ENCODE measurements around the gene FGFR3. TPM values are rescaled to one million over a fixed set of nuclear protein-coding genes. Genes with fewer than 3 reads are reported as not detected.

FGFR3 gene
- total RNA-seq, 5 donors from 2014 or later (not counting 1 experiment from before 2014, with no cell fraction given): 0.70 to 0.91 (median 0.90) TPM; not detected in 2

DNA sequence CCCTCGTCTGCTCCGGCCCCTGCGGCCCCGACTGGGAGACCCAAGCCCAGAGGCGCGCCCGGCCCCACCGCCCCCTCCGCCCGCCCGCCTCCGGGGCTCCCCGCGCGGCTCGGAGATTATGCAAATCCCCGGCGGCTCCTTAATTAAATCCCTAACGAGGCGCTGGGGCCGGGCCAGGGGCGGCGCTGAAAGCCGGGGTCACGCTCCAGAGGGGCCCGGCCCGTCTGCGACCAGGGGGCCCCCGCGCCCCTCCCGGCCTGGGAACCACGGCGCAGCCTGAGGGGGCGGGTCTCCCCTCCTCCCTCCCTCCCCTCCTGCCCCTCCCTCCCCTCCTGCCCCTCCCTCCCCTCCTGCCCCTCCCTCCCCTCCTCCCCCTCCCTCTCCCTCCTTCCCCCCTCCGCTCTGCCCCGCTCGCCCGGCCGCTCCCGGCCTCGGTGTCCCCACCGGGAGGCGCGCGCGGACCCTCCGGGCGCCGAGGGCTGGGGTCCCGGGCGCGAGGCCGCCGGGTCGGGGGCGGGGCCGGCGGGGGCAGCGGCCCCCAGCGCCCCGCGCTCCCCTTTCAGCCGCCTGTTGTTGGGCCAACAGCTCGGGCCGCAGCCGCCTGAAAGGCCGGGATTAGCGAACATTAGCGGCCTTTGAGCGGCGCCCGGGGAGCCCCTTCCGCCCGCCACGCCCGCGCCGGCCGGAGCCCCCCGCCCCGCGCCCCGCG lies 25.9 kb upstream of the FGFR3 start:
- H3K27me3 ChIP-seq (replicated peaks in 1 of 2; ENCODE audit: control insufficient read depth in 2 of 2, extremely low read depth in 1 of 2, insufficient read depth in 2 of 2, low read length in 1 of 2): peaks cover 0 to 82% of the 10 kb centered on the region in 2 experiments
- no peak overlapping the region for H3K27ac ChIP-seq (ENCODE audit: low read length)
- 1% methylated on average over 50 of the region's 84 CpGs for WGBS (ENCODE audit: insufficient coverage)
- Mint-ChIP-seq H3K27me3 (peaks cover 7 to 40% of the 10 kb centered on the region in 2 donors), H3K4me1 (peaks cover 0 to 7% (median 5%) of the 10 kb centered on the region in 3 donors), H3K36me3 (no peaks in the 10 kb centered on the region), H3K27ac (no peak overlapping the region), H3K9me3 (no peaks in the 10 kb centered on the region), H3K4me3 (peak overlapping the region in 1 of 3 donors; percentile 64)
- DNase-seq (peak in 1 of 35 experiments; percentile 12), ATAC-seq (replicated peaks in 1 of 4) (peak; percentile 13 to 41 (median 23))
- CTCF ChIA-PET: interaction anchor here in 1 of 2 donors (1.1 kb wide), 1 partner anchor 10 kb away, joined by 4 read pairs; no protein-coding TSS in a partner anchor
- peaks cover 2 to 18% of the 10 kb centered on the region in 2 experiments for H3K4me1 ChIP-seq (ENCODE audit: control insufficient read depth in 1 of 2, extremely low read depth in 1 of 2, insufficient read depth in 2 of 2, low read length in 2 of 2)
- H3K36me3 ChIP-seq (ENCODE audit: control insufficient read depth in 2 of 2, extremely low read depth in 1 of 2, insufficient read depth in 1 of 2, low read length in 1 of 2): no peaks in the 10 kb centered on the region
- H3K9me3 ChIP-seq: no peaks in the 10 kb centered on the region
- POLR2A ChIA-PET: no interaction called here
- no peak overlapping the region for H3K4me3 ChIP-seq (ENCODE audit: control insufficient read depth in 1 of 2, extremely low read depth in 1 of 2, low read length in 1 of 2)

DNA sequence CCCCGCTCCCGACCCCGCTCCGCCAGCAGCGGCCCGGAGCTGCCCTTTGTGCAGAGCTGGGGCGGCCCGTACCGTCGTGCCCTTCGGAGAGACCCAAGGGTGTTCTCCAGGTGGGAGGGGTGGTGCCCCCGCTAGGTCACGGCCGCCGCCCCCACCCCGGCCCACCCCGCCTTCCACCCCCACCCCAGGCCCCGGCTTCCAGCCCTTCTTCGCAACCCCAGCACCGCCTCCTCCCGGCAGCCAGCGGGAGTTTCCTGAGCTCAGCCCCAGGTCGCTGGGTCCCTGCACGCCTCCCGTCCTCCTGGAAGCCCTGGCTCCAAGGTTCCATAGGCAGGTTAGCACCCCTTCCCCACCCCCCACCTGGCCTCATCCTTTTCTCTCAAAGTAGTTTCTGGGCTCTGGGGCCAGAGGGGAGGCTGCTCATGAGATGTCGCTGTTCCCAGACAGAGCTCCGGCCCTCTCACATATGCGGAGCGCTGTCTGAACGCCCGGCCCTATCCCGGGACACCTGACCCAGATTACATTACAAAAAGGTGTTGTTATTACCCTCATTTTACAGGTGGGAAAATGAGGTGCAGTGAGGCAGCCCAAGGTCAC lies 25.2 kb upstream of the FGFR3 start:
- Histone ChIP-seq H3K27ac (ENCODE audit: low read length) (no peak overlapping the region), H3K4me1 (ENCODE audit: control insufficient read depth in 1 of 2, extremely low read depth in 1 of 2, insufficient read depth in 2 of 2, low read length in 2 of 2) (peaks cover 2 to 18% of the 10 kb centered on the region in 2 experiments), H3K36me3 (ENCODE audit: control insufficient read depth in 2 of 2, extremely low read depth in 1 of 2, insufficient read depth in 1 of 2, low read length in 1 of 2) (no peaks in the 10 kb centered on the region), H3K4me3 (ENCODE audit: control insufficient read depth in 1 of 2, extremely low read depth in 1 of 2, low read length in 1 of 2) (no peak overlapping the region), H3K27me3 (replicated peaks in 1 of 2; ENCODE audit: control insufficient read depth in 2 of 2, extremely low read depth in 1 of 2, insufficient read depth in 2 of 2, low read length in 1 of 2) (peaks cover 0 to 82% of the 10 kb centered on the region in 2 experiments), H3K9me3 (no peaks in the 10 kb centered on the region)
- Mint-ChIP-seq H3K36me3 (no peaks in the 10 kb centered on the region), H3K4me3 (peak overlapping the region; percentile 49 to 64 (median 55)), H3K4me1 (peaks cover 0 to 7% (median 5%) of the 10 kb centered on the region in 3 donors), H3K27ac (no peak overlapping the region), H3K9me3 (no peaks in the 10 kb centered on the region), H3K27me3 (peaks cover 3 to 37% of the 10 kb centered on the region in 2 donors)
- DNase-seq: peak in 13 of 35 experiments; percentile 12 to 40 (median 20)
- POLR2A ChIA-PET: interaction anchor here in 1 of 2 donors (0.6 kb wide), 1 partner anchor 21 kb away, joined by 9 read pairs; no protein-coding TSS in a partner anchor
- WGBS (ENCODE audit: insufficient coverage): 22% methylated on average over 3 of the region's 32 CpGs
- CTCF ChIA-PET: interaction anchor here (0.6 to 1.1 kb wide), 3 partner anchors 9 to 112 kb away, joined by 3 to 4 read pairs (median 3); no protein-coding TSS in a partner anchor
- ATAC-seq (replicated peaks in 1 of 4): peak; percentile 26 to 71 (median 37)

DNA sequence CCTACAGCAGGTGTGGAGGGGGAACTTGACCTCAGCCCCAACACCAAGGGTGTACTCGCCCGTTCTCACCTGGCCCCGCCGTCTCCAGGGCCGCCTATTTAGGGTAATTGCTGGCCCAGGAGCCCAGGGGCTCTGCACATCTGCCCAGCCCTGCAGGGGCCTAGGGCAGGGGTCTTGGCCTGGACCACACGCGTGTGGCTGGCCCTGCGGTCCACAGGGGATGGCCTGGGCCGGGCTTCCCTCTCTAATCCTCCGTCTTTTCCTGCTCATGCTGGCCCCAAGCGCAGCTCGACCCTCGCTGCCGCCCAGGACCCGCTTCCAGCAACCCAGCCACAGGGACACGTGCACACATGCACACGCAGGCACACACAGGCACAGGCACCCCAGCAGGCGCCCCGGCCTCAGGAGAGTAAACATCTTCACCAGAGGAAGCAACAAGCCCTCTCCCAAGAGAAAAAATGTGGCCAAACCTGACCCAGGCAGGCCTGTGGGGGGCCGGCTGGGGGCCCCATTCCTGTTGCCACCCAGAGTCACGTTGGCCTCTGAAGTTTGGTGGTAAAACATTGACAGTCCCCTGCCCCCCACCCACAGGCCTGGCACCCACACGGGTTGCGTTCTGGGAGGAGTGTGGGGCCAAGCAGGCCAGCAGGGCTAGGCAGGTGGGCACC lies 24.6 kb upstream of the FGFR3 start:
- ChIA-PET POLR2A (interaction anchor here in 1 of 2 donors (0.6 kb wide), 1 partner anchor 20 kb away, joined by 9 read pairs; no protein-coding TSS in a partner anchor), CTCF (interaction anchor here (0.6 to 1.1 kb wide), 3 partner anchors 9 to 111 kb away, joined by 3 to 4 read pairs (median 3); no protein-coding TSS in a partner anchor)
- Histone ChIP-seq H3K4me3 (ENCODE audit: control insufficient read depth in 1 of 2, extremely low read depth in 1 of 2, low read length in 1 of 2) (no peak overlapping the region), H3K27me3 (replicated peaks in 1 of 2; ENCODE audit: control insufficient read depth in 2 of 2, extremely low read depth in 1 of 2, insufficient read depth in 2 of 2, low read length in 1 of 2) (peaks cover 0 to 83% of the 10 kb centered on the region in 2 experiments), H3K36me3 (ENCODE audit: control insufficient read depth in 2 of 2, extremely low read depth in 1 of 2, insufficient read depth in 1 of 2, low read length in 1 of 2) (no peaks in the 10 kb centered on the region), H3K4me1 (ENCODE audit: control insufficient read depth in 1 of 2, extremely low read depth in 1 of 2, insufficient read depth in 2 of 2, low read length in 2 of 2) (peaks cover 2 to 18% of the 10 kb centered on the region in 2 experiments), H3K27ac (ENCODE audit: low read length) (no peak overlapping the region), H3K9me3 (no peaks in the 10 kb centered on the region)
- H3K9me3 Mint-ChIP-seq: no peaks in the 10 kb centered on the region
- peaks cover 3 to 35% of the 10 kb centered on the region in 2 donors for H3K27me3 Mint-ChIP-seq
- peaks cover 0 to 7% (median 5%) of the 10 kb centered on the region in 3 donors for H3K4me1 Mint-ChIP-seq
- H3K36me3 Mint-ChIP-seq: no peaks in the 10 kb centered on the region
- H3K4me3 Mint-ChIP-seq: peak overlapping the region; percentile 55 to 73 (median 64)
- DNase-seq: no peak
- peak overlapping the region in 1 of 2 donors; percentile 74 for H3K27ac Mint-ChIP-seq
- ATAC-seq (replicated peaks in 1 of 4): no peak
- WGBS (ENCODE audit: insufficient coverage): 76% methylated on average over 19 of the region's 23 CpGs

DNA sequence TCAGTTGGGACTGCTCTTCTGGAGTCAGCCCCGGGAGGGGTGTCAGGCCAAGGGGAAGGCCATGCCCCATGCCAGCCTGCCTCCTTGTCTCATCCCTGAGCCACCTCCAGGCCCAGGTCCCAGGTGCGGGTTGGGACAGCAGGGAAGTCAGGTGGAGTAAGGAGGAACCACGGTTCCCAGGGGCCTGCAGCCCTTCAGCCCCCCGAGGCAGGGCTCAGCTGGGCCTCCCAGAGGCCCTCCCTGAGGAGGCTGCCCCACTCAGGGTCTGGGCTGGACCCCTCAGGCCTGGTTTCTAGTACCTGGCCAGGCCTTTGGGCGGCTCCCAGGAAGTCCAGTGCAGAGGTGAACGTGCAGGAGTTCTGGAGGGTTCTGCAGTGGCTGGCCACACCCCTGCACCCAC lies 23.4 kb upstream of the FGFR3 start:
- H3K4me3 ChIP-seq (ENCODE audit: control insufficient read depth in 1 of 2, extremely low read depth in 1 of 2, low read length in 1 of 2): no peak overlapping the region

DNA sequence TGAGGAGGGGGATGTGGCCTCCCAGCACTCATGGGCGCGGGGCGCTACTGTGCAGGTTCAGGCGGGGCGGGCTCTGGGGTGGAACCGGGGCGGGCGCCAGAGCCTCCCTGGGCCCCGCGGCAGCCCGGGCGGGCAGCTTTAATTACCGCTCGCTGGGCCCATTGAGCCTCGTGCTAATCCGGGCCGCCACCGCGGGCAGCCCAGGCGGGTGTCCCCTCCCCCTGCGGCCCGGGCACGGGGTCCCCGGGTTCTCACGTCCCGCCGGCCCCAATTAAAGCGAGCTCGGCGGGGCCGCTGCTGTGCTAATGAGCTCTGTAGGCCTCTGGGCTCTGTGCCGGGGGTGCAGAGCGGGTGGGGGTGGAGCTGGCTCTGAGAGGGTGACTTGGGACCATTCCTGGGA lies 22.8 kb upstream of the FGFR3 start:
- Histone ChIP-seq H3K27ac (ENCODE audit: low read length) (no peak overlapping the region), H3K36me3 (ENCODE audit: control insufficient read depth in 2 of 2, extremely low read depth in 1 of 2, insufficient read depth in 1 of 2, low read length in 1 of 2) (no peaks in the 10 kb centered on the region), H3K27me3 (replicated peaks in 1 of 2; ENCODE audit: control insufficient read depth in 2 of 2, extremely low read depth in 1 of 2, insufficient read depth in 2 of 2, low read length in 1 of 2) (peaks cover 0 to 78% of the 10 kb centered on the region in 2 experiments), H3K4me3 (ENCODE audit: control insufficient read depth in 1 of 2, extremely low read depth in 1 of 2, low read length in 1 of 2) (no peak overlapping the region), H3K9me3 (no peaks in the 10 kb centered on the region), H3K4me1 (ENCODE audit: control insufficient read depth in 1 of 2, extremely low read depth in 1 of 2, insufficient read depth in 2 of 2, low read length in 2 of 2) (peaks cover 2 to 18% of the 10 kb centered on the region in 2 experiments)
- Mint-ChIP-seq H3K36me3 (no peaks in the 10 kb centered on the region), H3K27me3 (peaks cover 3 to 25% of the 10 kb centered on the region in 2 donors), H3K4me3 (no peak overlapping the region), H3K4me1 (peaks cover 0 to 7% (median 5%) of the 10 kb centered on the region in 3 donors), H3K9me3 (no peaks in the 10 kb centered on the region), H3K27ac (no peak overlapping the region)
- WGBS (ENCODE audit: insufficient coverage): 81% methylated on average over 6 of the region's 33 CpGs
- DNase-seq (no peak), ATAC-seq (replicated peaks in 1 of 4) (no peak)
- CTCF ChIA-PET: no interaction called here
- POLR2A ChIA-PET: no interaction called here

More for the DNA sequence above, 23.4 kb upstream of the FGFR3 start:
- no peaks in the 10 kb centered on the region for H3K9me3 Mint-ChIP-seq
- DNase-seq (no peak), ATAC-seq (replicated peaks in 1 of 4) (no peak)
- CTCF ChIA-PET: no interaction called here
- Histone ChIP-seq H3K27ac (ENCODE audit: low read length) (no peak overlapping the region), H3K4me1 (ENCODE audit: control insufficient read depth in 1 of 2, extremely low read depth in 1 of 2, insufficient read depth in 2 of 2, low read length in 2 of 2) (peaks cover 2 to 18% of the 10 kb centered on the region in 2 experiments), H3K9me3 (no peaks in the 10 kb centered on the region), H3K36me3 (ENCODE audit: control insufficient read depth in 2 of 2, extremely low read depth in 1 of 2, insufficient read depth in 1 of 2, low read length in 1 of 2) (no peaks in the 10 kb centered on the region), H3K27me3 (replicated peaks in 1 of 2; ENCODE audit: control insufficient read depth in 2 of 2, extremely low read depth in 1 of 2, insufficient read depth in 2 of 2, low read length in 1 of 2) (peaks cover 0 to 82% of the 10 kb centered on the region in 2 experiments)
- 84% methylated on average over 6 of the region's 6 CpGs for WGBS (ENCODE audit: insufficient coverage)
- POLR2A ChIA-PET: no interaction called here
- no peaks in the 10 kb centered on the region for H3K36me3 Mint-ChIP-seq
- no peak overlapping the region for H3K4me3 Mint-ChIP-seq
- H3K27me3 Mint-ChIP-seq: peaks cover 3 to 30% of the 10 kb centered on the region in 2 donors
- H3K4me1 Mint-ChIP-seq: peaks cover 0 to 7% (median 5%) of the 10 kb centered on the region in 3 donors
- H3K27ac Mint-ChIP-seq: no peak overlapping the region

DNA sequence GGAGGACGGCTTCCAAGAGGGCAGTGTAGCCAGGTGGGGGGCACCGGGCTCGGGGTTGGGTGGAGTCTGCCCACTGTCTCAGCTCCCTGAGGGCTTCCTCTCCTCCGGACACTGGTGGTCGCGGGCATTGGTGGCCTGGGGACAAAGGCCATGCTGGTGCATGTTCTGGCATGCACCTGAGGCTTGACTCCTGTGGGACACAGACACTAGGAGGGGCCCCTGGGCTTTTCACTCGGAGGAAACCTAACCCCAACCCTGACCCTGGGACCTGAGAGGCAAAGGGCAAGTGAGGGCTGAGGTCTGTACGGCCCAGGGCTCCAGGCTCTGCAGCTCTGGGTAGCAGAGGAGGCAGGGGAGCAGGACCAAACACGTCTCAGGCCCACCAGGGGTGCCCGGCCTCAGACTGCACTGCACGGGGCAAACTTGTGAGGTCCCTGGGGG lies 22.3 kb upstream of the FGFR3 start:
- H3K4me3 Mint-ChIP-seq: no peak overlapping the region
- POLR2A ChIA-PET: no interaction called here

More for the DNA sequence above, 22.3 kb upstream of the FGFR3 start:
- WGBS (ENCODE audit: insufficient coverage): 88% methylated on average over 6 of the region's 11 CpGs
- H3K36me3 ChIP-seq (ENCODE audit: control insufficient read depth in 2 of 2, extremely low read depth in 1 of 2, insufficient read depth in 1 of 2, low read length in 1 of 2): no peaks in the 10 kb centered on the region
- H3K27ac ChIP-seq (ENCODE audit: low read length): no peak overlapping the region
- H3K27me3 ChIP-seq (replicated peaks in 1 of 2; ENCODE audit: control insufficient read depth in 2 of 2, extremely low read depth in 1 of 2, insufficient read depth in 2 of 2, low read length in 1 of 2): peaks cover 0 to 72% of the 10 kb centered on the region in 2 experiments
- Mint-ChIP-seq H3K27me3 (peaks cover 0 to 21% of the 10 kb centered on the region in 2 donors), H3K4me1 (peaks cover 0 to 7% (median 5%) of the 10 kb centered on the region in 3 donors), H3K9me3 (no peaks in the 10 kb centered on the region), H3K36me3 (no peaks in the 10 kb centered on the region), H3K27ac (no peak overlapping the region)
- no peak overlapping the region for H3K4me3 ChIP-seq (ENCODE audit: control insufficient read depth in 1 of 2, extremely low read depth in 1 of 2, low read length in 1 of 2)
- peaks cover 2 to 18% of the 10 kb centered on the region in 2 experiments for H3K4me1 ChIP-seq (ENCODE audit: control insufficient read depth in 1 of 2, extremely low read depth in 1 of 2, insufficient read depth in 2 of 2, low read length in 2 of 2)
- no peaks in the 10 kb centered on the region for H3K9me3 ChIP-seq
- CTCF ChIA-PET: no interaction called here
- ATAC-seq (replicated peaks in 1 of 4) (no peak), DNase-seq (no peak)

Measured in T-cell (primary cell).